Measurements from ENCODE around the gene MOGAT2.

- TF ChIP-seq CTCF (conservative IDR thresholded peaks at IDR 0.05) = no peak
- no peak for TF ChIP-seq ZFX (IDR thresholded peaks at IDR 0.05)
These were observed at the start of gene MOGAT2 for GRCh38 chr11:75717608-75718418.

Measured in C4-2B (cell line).